Nephron progenitor cell (in vitro differentiated cells): Measurements from ENCODE around the gene MAD2L2.
A peak's percentile ranks its signal among the peaks of the same experiment; 100 is the strongest.

Experiments used
- DNase-seq: peaks from one replicate; pipeline ENCODE4 v3.0.0; 2021
- H3K27ac Mint-ChIP-seq: 2 replicates; pipeline ENCODE4 v1.8.0; 2021; ENCODE audit warnings: mild to moderate bottlenecking, moderate library complexity, mixed read lengths
- H3K27me3 Mint-ChIP-seq: 2 replicates; pipeline ENCODE4 v1.8.0; 2021; ENCODE audit warnings: mild to moderate bottlenecking, low read depth, mixed read lengths; ENCODE audit not compliant: poor library complexity
- H3K36me3 Mint-ChIP-seq: 2 replicates; pipeline ENCODE4 v1.8.0; 2021; ENCODE audit warnings: low read depth, mixed read lengths
- H3K4me1 Mint-ChIP-seq: 2 replicates; pipeline ENCODE4 v1.8.0; 2021; ENCODE audit warnings: mixed read lengths
- H3K4me3 Mint-ChIP-seq: 2 replicates; pipeline ENCODE4 v1.8.0; 2021; ENCODE audit warnings: mild to moderate bottlenecking, moderate library complexity, mixed read lengths
- H3K9me3 Mint-ChIP-seq: 2 replicates; pipeline ENCODE4 v1.8.0; 2021; ENCODE audit warnings: mild to moderate bottlenecking, moderate library complexity, mixed read lengths
- TF ChIP-seq, protein P1 (sequence below): fragments of 200-600 bp; sonication (generic); IDR thresholded peaks from 2 replicates; pipeline ENCODE4 v1.5.0; 2021; ENCODE audit warnings: antibody characterized with exemption

MAD2L2 gene

DNA sequence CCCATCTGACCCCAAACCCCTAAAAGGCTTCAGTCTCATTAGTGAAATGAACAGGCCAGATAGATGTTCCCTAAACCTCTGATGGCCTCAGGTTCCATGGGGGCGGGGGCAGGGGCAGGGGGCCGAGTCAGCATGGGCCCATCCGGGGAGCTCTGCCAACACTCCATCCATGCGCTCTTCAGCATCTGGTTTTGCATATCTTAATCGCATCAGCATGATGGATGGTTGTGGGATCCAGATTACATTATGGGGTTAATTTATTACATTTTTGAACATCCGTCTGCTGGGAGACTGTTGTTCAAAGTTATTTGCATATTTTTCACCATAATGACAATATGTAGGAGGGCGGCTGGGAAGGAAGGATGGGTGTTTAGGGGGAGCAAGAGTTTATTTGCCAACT, 3.1 kb upstream of the MAD2L2 start:
- TF ChIP-seq, protein P1, sequence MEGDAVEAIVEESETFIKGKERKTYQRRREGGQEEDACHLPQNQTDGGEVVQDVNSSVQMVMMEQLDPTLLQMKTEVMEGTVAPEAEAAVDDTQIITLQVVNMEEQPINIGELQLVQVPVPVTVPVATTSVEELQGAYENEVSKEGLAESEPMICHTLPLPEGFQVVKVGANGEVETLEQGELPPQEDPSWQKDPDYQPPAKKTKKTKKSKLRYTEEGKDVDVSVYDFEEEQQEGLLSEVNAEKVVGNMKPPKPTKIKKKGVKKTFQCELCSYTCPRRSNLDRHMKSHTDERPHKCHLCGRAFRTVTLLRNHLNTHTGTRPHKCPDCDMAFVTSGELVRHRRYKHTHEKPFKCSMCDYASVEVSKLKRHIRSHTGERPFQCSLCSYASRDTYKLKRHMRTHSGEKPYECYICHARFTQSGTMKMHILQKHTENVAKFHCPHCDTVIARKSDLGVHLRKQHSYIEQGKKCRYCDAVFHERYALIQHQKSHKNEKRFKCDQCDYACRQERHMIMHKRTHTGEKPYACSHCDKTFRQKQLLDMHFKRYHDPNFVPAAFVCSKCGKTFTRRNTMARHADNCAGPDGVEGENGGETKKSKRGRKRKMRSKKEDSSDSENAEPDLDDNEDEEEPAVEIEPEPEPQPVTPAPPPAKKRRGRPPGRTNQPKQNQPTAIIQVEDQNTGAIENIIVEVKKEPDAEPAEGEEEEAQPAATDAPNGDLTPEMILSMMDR = no peak
- Mint-ChIP-seq H3K36me3 (no peaks in the 10 kb centered on the region), H3K27ac (no peak overlapping the region), H3K4me1 (peaks cover 55% of the 10 kb centered on the region), H3K9me3 (no peaks in the 10 kb centered on the region), H3K27me3 (peaks cover 13% of the 10 kb centered on the region), H3K4me3 (no peak overlapping the region)
- no peak for DNase-seq

DNA sequence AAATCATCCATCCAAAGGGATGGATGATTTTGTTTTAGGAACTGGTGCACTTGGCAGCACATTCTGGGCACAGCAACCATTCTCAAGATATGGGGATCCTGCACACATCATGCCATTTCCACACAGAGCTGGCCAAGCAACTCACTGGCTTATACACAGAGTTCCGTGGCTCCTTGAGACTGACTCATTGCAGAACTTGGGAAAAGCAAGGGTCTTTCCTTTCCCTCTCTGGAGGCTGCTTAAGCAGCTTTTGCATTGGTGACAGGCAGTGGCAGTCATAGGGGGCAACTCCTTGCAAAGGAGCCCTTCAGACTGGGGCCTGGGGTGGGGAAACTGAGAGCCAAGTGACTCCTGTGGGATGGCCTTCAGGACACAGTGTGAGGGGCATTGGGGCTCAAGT, 1.9 kb upstream of the MAD2L2 start:
- TF ChIP-seq, protein P1 = no peak
- H3K4me1 Mint-ChIP-seq = peaks cover 46% of the 10 kb centered on the region
- no peak overlapping the region for H3K27ac Mint-ChIP-seq
- DNase-seq = no peak
- H3K4me3 Mint-ChIP-seq = peak overlapping the region; percentile 32
- no peaks in the 10 kb centered on the region for H3K9me3 Mint-ChIP-seq
- H3K36me3 Mint-ChIP-seq = peaks cover 5% of the 10 kb centered on the region
- H3K27me3 Mint-ChIP-seq = peaks cover 10% of the 10 kb centered on the region

DNA sequence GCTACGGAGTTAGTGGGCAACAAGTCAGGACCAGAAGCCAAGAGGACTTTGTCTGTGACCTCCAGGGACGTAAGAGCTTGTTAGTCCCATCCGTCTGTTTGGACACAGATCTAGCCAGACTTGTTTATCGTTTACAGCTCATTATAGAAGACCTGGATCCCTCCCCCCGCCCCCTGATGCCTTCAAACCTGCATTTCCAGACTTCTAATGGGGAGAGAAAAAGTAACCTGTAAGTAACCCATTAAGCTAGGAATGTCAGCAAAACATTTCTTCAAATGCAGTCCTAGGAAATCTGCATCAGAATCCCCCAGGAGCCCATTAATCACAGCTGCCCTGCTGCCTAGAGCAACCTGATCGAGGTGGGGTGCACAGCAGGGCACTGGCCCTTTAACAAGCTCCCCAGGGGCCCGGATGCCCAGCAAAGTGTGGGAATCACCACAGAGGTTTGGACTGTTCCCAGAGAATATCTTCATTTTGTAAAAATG, 1.4 kb upstream of the MAD2L2 start:
- peak; percentile 44 for DNase-seq
- Mint-ChIP-seq H3K9me3 (no peaks in the 10 kb centered on the region), H3K4me1 (peaks cover 43% of the 10 kb centered on the region), H3K27ac (peak overlapping the region; percentile 82), H3K4me3 (peak overlapping the region; percentile 91), H3K27me3 (peaks cover 8% of the 10 kb centered on the region), H3K36me3 (peaks cover 5% of the 10 kb centered on the region)
- TF ChIP-seq, protein P1 = no peak

DNA sequence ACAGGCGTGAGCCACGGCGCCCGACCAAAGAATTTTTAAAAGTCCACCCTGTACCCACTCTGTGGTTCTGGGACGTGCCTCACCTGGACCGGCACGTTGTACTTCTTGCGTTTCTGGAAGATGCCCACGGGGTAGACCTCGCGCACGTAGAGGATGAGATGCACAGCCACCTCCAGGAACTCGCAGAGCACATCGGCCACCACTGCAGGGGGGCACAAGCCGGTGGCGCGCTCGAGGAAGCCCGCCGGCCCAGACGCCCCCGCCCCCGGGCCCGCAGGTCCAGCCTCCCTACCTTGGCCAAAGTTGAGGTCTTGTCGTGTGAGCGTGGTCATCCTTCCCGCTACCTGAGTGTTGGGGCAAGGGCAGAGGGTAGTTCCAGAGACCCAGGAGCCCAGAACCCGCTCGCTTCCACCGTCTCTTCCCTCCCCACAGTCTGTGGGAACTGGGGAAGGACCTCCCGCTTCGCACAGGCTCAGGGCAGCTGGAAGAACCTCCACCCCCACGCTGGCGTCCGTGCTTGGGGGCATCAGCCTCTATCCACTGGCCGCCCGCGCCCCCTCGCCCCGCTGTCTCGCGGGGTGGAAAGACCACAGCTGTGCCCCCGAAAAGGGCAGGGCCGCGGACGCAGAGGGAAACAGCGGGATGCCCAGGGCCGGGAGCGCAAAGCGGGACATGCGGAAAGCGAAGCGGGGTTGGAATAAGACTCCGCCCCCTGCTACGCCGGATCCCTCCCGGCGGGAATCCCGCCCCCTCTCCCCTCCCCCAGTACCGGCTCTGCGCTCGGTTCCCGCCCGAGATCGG, 478 bp downstream of the MAD2L2 start:
- Mint-ChIP-seq H3K4me3 (peak overlapping the region; percentile 83), H3K4me1 (peaks cover 37% of the 10 kb centered on the region), H3K9me3 (no peaks in the 10 kb centered on the region), H3K27me3 (peaks cover 8% of the 10 kb centered on the region), H3K36me3 (peaks cover 10% of the 10 kb centered on the region), H3K27ac (no peak overlapping the region)
- TF ChIP-seq, protein P1 = no peak
- DNase-seq = no peak

DNA sequence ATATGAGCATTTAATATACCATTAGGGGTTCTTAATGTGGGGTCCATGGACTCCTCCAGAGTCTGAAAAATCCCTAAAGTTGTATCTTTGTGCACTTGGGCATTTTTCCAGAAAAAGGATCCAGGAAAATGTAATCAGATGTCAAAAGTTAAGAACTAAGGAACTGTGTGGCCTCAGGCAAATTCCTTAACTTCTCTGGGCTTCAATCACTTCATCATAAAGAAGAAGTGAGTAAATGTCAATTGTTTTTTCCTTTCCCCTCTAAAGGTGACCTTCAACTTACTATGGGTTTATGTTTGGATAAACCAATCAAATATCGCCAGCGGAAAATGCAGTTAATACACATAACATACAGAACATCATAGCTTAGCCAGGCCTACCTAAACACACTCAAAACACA, 2.5 kb downstream of the MAD2L2 start:
- Mint-ChIP-seq H3K9me3 (no peaks in the 10 kb centered on the region), H3K4me1 (peaks cover 21% of the 10 kb centered on the region), H3K27ac (no peak overlapping the region), H3K27me3 (peaks cover 4% of the 10 kb centered on the region), H3K4me3 (peak overlapping the region; percentile 59), H3K36me3 (peaks cover 21% of the 10 kb centered on the region)
- TF ChIP-seq, protein P1 = no peak
- DNase-seq = no peak
